HepG2 (cell line): ENCODE data around the gene RBM14. TPM values are rescaled to one million over a fixed set of nuclear protein-coding genes. Genes with fewer than 3 reads are reported as not detected.

Experiments used
- CAMTA2 ChIP-seq: sonication (generic); formaldehyde crosslinking; IDR thresholded peaks from 2 replicates; pipeline ENCODE4 v1.4.0; 2020; ENCODE audit warnings: mild to moderate bottlenecking, missing genetic modification reagents, borderline replicate concordance
- CENPX ChIP-seq: sonication (generic); formaldehyde crosslinking; IDR thresholded peaks from 2 replicates; pipeline ENCODE4 v1.9.0; 2021; ENCODE audit warnings: mild to moderate bottlenecking, missing genetic modification reagents, moderate library complexity
- DR1 ChIP-seq: sonication (generic); formaldehyde crosslinking; IDR thresholded peaks from 2 replicates; pipeline ENCODE4 v1.8.0; 2021; ENCODE audit warnings: mild to moderate bottlenecking, missing genetic modification reagents, inconsistent platforms
- ELF3 ChIP-seq: IDR thresholded peaks from 2 replicates; pipeline ENCODE4 v1.6.1; 2016; ENCODE audit warnings: missing genetic modification reagents, missing compliant biosample characterization
- HCFC1 ChIP-seq: fragments of 150-350 bp; IDR thresholded peaks from 2 replicates; pipeline ENCODE4 v1.6.1; 2014; ENCODE audit warnings: low read depth, low read length
- IRF9 ChIP-seq: sonication (generic); formaldehyde crosslinking; IDR thresholded peaks from 2 replicates; pipeline ENCODE4 v1.8.0; 2022; ENCODE audit warnings: missing genetic modification reagents, mild to moderate bottlenecking, borderline replicate concordance
- KAT8 ChIP-seq: IDR thresholded peaks from 2 replicates; pipeline ENCODE4 v1.6.1; 2016; ENCODE audit warnings: missing genetic modification reagents, missing compliant biosample characterization
- MIER3 ChIP-seq: IDR thresholded peaks from 2 replicates; pipeline ENCODE4 v1.6.1; 2016; ENCODE audit warnings: missing compliant biosample characterization, borderline replicate concordance
- PHF8 ChIP-seq: sonication (generic); formaldehyde crosslinking; IDR thresholded peaks from 2 replicates; pipeline ENCODE4 v1.5.0; 2020; ENCODE audit warnings: missing genetic modification reagents
- POLR2G ChIP-seq: fragments of 200-400 bp; formaldehyde crosslinking; IDR thresholded peaks from 2 replicates; pipeline ENCODE4 v1.6.1; 2018; ENCODE audit warnings: mild to moderate bottlenecking, low read depth, low read length, moderate library complexity
- RFX1 ChIP-seq: fragments of 450-650 bp; IDR thresholded peaks from 2 replicates; pipeline ENCODE4 v1.6.1; 2017
- TFAP4 ChIP-seq: sonication (generic); IDR thresholded peaks from 2 replicates; pipeline ENCODE4 v1.6.1; 2016; ENCODE audit warnings: low read depth, borderline replicate concordance
- ZFP41 ChIP-seq: sonication (generic); formaldehyde crosslinking; IDR thresholded peaks from 2 replicates; pipeline ENCODE4 v1.4.0; 2020; ENCODE audit warnings: mild to moderate bottlenecking, missing genetic modification reagents, borderline replicate concordance
- ZNF234 ChIP-seq: sonication (generic); formaldehyde crosslinking; conservative IDR thresholded peaks from 2 replicates; pipeline ENCODE4 v1.5.1; 2020; ENCODE audit warnings: mild to moderate bottlenecking, missing genetic modification reagents
- ZNF280D ChIP-seq: sonication (generic); formaldehyde crosslinking; IDR thresholded peaks from 2 replicates; pipeline ENCODE4 v1.5.1; 2020; ENCODE audit warnings: mild to moderate bottlenecking, missing genetic modification reagents
- ZNF337 ChIP-seq: sonication (generic); formaldehyde crosslinking; IDR thresholded peaks from 2 replicates; pipeline ENCODE4 v1.5.1; 2020; ENCODE audit warnings: missing genetic modification reagents, low read depth, mild to moderate bottlenecking, borderline replicate concordance
- ZNF484 ChIP-seq: sonication (generic); formaldehyde crosslinking; IDR thresholded peaks from 2 replicates; pipeline ENCODE4 v1.5.1; 2020; ENCODE audit warnings: mild to moderate bottlenecking, low read depth, missing genetic modification reagents, borderline replicate concordance
- ZNF660 ChIP-seq: sonication (generic); formaldehyde crosslinking; IDR thresholded peaks from 2 replicates; pipeline ENCODE4 v1.5.1; 2020; ENCODE audit warnings: mild to moderate bottlenecking, low read depth, missing genetic modification reagents, borderline replicate concordance
- ZNF709 ChIP-seq: sonication (generic); formaldehyde crosslinking; IDR thresholded peaks from 2 replicates; pipeline ENCODE4 v1.5.0; 2020; ENCODE audit warnings: mild to moderate bottlenecking, missing genetic modification reagents
- ZNF775 ChIP-seq: sonication (generic); formaldehyde crosslinking; IDR thresholded peaks from 2 replicates; pipeline ENCODE4 v1.4.0; 2020; ENCODE audit warnings: missing genetic modification reagents, mild to moderate bottlenecking, moderate library complexity, borderline replicate concordance
- polyA plus RNA-seq, 8 experiments: library from polyadenylated mRNA; depleted of rRNA in 3 of 8; stranded (reverse) in 7 of 8; unstranded in 1 of 8; fragments of >200 nt; fragmentation: Illumina TruSeq in 4 of 8; extraction: Trizol in 4 of 8; gene quantifications; 2 replicates each; pipeline versions ENCODE4 v1.2.1 to v1.2.3, GENCODE V29; 2011 to 2016; ENCODE audit warnings: low read depth in 4 of 8, missing spikeins in 1 of 8, mixed read lengths in 1 of 8; ENCODE audit not compliant: insufficient read depth in 1 of 8
- total RNA-seq, 5 experiments: library from RNA; depleted of rRNA; stranded (reverse); fragments of >200 nt; fragmentation: Illumina TruSeq; extraction: Trizol; gene quantifications; 2 replicates each; pipeline ENCODE4 v1.2.3, GENCODE V29; 2016; ENCODE audit warnings: low read depth in 1 of 5

RBM14 gene
- total and polyA plus RNA-seq, 2 of the 13 experiments (the other 11 are each of a cell fraction or from before 2014, with no cell fraction given), result 12.7 to 44.1 TPM

GRCh38 chr11:66607126-66607834 lies 9.2 kb upstream of the RBM14 start (continued):
- TF ChIP-seq DR1 (CRISPR knock-in tag), result no peak
- TF ChIP-seq HCFC1, result no peak
- no peak for TF ChIP-seq TFAP4
- no peak for TF ChIP-seq POLR2G
- TF ChIP-seq KAT8, result no peak
- TF ChIP-seq ZFP41 (CRISPR knock-in tag), result no peak
- TF ChIP-seq PHF8, result no peak
- no peak for TF ChIP-seq RFX1
- TF ChIP-seq IRF9 (CRISPR knock-in tag), result no peak
- no peak for TF ChIP-seq CAMTA2
- 0 out of 2 replicates have a peak, but pooled peaks have one; percentile 21 for TF ChIP-seq ELF3 (CRISPR knock-in tag)
- TF ChIP-seq ZNF660 (CRISPR knock-in tag), result no peak
- TF ChIP-seq CENPX (CRISPR knock-in tag), result no peak
- TF ChIP-seq ZNF775 (CRISPR knock-in tag), result no peak
- no peak for TF ChIP-seq MIER3 (CRISPR knock-in tag)
- no peak for TF ChIP-seq ZNF484 (CRISPR knock-in tag)
- no peak for TF ChIP-seq ZNF337 (CRISPR knock-in tag)
- TF ChIP-seq ZNF709 (CRISPR knock-in tag), result no peak
- no peak for TF ChIP-seq ZNF280D (CRISPR knock-in tag)
- no peak for TF ChIP-seq ZNF234 (CRISPR knock-in tag)
